NB4 (cell line): ENCODE measurements around the gene HHIPL1.

Experiments
- DNase-seq: peaks from one replicate; pipeline ENCODE4 v3.0.0; 2010; ENCODE audit warnings: low read depth
- H3K4me3 ChIP-seq: one replicate; pipeline ENCODE4 v1.5.1; 2011; ENCODE audit warnings: mild to moderate bottlenecking, low read depth, low read length, moderate library complexity
- MYC ChIP-seq: IDR thresholded peaks from 2 replicates; pipeline ENCODE4 v1.6.1; 2011; ENCODE audit warnings: low read depth, low read length
- POLR2A ChIP-seq: IDR thresholded peaks from 2 replicates; pipeline ENCODE4 v1.6.1; 2011; ENCODE audit warnings: mild to moderate bottlenecking; ENCODE audit not compliant: insufficient read length; ENCODE audit errors: extremely low read depth
- TF ChIP-seq, protein P1 (sequence below): IDR thresholded peaks from one replicate; pipeline ENCODE4 v1.5.1; 2012; ENCODE audit warnings: low read depth, low read length
- TF ChIP-seq, protein P2 (sequence below): IDR thresholded peaks from 2 replicates; pipeline ENCODE4 v1.6.1; 2011; ENCODE audit warnings: low read depth, low read length

HHIPL1 gene

DNA sequence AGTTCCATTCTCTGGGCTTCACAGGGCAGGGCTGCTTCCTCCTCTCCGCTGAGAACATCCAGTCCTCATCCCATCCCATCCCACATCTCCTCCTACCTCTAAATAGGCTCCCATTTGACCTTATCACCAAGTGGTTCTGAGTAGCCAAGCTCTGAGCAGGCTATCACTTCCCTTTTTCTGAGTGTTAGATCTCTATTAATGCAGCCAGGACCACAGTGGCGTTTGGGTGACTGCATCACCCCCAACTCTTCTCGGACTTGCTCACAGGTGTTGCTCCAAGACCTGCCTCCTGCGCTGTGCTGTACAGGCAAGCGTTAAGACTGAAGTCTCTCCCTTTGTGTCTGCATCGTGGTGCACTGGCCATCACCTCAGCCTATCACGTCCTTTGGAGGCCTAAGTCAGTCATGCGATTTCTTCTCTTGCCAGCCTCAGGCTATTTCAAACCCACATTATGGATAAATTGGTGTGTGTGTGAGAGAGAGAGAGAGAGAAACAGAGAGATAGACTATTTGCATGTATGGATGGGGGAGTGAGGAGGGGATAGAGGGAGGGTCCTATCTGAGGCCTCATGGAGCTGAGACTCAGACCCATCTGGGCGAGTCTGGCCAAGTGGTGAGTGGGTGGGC, 12.4 kb upstream of the HHIPL1 start:
- no peak overlapping the region for H3K4me3 ChIP-seq
- no peak for DNase-seq
- no peak for TF ChIP-seq MYC
- TF ChIP-seq, protein P1, sequence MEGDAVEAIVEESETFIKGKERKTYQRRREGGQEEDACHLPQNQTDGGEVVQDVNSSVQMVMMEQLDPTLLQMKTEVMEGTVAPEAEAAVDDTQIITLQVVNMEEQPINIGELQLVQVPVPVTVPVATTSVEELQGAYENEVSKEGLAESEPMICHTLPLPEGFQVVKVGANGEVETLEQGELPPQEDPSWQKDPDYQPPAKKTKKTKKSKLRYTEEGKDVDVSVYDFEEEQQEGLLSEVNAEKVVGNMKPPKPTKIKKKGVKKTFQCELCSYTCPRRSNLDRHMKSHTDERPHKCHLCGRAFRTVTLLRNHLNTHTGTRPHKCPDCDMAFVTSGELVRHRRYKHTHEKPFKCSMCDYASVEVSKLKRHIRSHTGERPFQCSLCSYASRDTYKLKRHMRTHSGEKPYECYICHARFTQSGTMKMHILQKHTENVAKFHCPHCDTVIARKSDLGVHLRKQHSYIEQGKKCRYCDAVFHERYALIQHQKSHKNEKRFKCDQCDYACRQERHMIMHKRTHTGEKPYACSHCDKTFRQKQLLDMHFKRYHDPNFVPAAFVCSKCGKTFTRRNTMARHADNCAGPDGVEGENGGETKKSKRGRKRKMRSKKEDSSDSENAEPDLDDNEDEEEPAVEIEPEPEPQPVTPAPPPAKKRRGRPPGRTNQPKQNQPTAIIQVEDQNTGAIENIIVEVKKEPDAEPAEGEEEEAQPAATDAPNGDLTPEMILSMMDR, result no peak
- TF ChIP-seq, protein P2, sequence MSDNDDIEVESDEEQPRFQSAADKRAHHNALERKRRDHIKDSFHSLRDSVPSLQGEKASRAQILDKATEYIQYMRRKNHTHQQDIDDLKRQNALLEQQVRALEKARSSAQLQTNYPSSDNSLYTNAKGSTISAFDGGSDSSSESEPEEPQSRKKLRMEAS, result no peak
- no peak for TF ChIP-seq POLR2A

DNA sequence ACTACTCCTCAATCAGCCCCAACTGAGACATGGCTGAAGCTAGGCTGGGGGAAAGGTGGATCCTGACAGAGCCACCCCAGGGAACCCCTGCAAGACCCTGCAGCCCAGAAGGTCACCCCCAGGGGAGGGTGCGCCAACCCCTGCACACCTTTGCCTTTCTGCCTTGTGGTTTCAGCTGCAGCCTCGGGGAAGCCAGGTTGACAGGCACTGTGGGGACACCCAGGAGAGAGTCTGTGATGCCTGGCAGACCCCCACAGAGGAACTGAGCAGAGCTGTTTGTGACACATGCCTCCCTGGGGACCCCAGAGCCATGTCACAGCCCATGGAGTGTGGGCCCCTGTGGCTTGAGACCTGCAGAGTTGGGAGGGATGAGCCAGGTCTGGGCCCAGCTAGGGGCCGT, 11.8 kb upstream of the HHIPL1 start:
- no peak for DNase-seq
- H3K4me3 ChIP-seq, result no peak overlapping the region
- TF ChIP-seq MYC (no peak), POLR2A (no peak)
- TF ChIP-seq, protein P2, result no peak
- TF ChIP-seq, protein P1, result no peak

DNA sequence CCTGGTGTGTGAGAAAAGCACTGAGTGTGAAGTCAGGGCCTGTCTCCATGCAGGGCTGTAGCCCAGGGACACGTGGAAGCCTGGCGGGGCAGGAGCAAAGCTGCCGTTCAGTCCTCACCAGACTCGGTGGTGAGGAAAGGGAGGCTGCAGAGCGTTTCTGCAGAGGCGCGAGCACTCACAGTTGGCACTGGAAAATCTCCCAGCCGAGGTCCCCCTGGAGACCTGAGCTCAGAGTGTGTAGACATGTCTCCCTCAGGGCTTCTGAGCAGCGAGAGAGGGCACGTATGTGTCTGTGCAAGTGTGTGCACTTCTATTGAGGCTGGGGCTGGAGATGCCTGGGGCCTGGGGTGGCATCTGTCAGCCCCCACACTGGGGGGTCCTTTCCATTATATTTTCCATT, 11.0 kb upstream of the HHIPL1 start:
- DNase-seq, result no peak
- H3K4me3 ChIP-seq, result no peak overlapping the region
- no peak for TF ChIP-seq MYC
- TF ChIP-seq, protein P1, result no peak
- TF ChIP-seq, protein P2, result no peak
- TF ChIP-seq POLR2A, result no peak

DNA sequence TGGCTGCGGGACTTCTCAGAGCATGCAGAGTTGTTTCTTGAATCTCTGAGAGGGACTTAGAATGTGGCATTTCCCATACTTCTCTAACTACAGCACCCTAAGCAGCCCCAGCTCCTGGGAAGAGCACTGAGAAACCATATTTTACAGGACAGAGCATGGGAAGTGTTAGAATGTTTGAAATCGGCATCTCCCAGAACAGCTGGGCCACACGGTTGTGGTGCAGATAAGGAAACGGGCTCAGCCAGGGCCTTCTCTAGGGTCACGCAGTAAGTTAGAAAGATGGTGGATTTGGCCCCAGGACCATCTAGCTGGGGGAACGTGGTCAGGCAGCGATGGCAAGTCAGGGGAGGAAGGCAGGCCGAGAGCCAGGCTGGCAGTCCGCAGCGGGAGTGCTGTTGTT, 10.5 kb upstream of the HHIPL1 start:
- TF ChIP-seq, protein P1, result no peak
- TF ChIP-seq MYC (no peak), POLR2A (no peak)
- TF ChIP-seq, protein P2, result no peak
- H3K4me3 ChIP-seq, result no peak overlapping the region
- no peak for DNase-seq

DNA sequence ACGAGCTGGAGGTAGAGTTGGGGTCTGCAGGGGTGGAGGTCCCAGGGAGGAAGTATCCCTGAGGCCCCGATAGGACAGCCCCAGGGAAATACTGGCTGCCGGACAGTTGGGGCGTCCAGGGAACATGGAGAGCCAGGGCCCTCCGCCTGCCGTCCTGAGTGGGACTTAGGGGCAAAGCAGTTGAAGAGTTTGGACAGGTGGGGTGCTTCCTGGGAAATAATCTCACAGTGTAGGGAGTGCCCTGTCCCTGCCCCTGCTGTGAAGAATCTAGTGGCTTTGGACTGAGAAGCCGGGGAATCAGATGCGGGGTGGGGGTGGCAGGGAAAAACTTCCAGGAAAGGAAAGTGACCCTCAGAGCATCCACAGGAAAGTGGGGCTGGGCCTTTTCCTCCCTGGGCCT, 9.8 kb upstream of the HHIPL1 start:
- H3K4me3 ChIP-seq, result no peak overlapping the region
- no peak for TF ChIP-seq POLR2A
- TF ChIP-seq MYC, result no peak
- TF ChIP-seq, protein P1, result no peak
- TF ChIP-seq, protein P2, result no peak
- no peak for DNase-seq

DNA sequence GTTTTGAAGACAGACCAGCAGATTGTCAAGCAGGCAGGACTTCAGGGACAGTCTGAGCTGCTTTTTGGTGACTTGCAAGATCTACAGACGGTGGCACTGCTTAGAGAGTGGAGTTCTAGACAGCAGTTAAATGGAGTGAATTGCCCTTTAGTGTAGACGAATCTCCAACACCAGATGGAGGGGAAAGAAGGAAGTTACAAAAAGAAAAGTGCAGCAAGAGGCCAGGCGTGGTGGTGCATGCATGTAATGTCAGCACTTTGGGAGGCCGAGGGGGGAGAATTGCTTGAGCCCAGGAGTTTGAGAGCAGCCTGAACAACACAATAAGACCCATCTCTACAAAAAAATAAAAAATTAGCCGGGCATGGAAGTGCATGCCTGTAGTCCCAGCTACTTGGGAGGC, 8.4 kb upstream of the HHIPL1 start:
- H3K4me3 ChIP-seq, result no peak overlapping the region
- TF ChIP-seq, protein P1, result no peak
- TF ChIP-seq, protein P2, result no peak
- TF ChIP-seq POLR2A (no peak), MYC (no peak)
- DNase-seq, result peak; percentile 47
